ENCODE data around the gene S100A6.
A peak's percentile ranks its signal among the peaks of the same experiment; 100 is the strongest.
"Not testable (repeated sequence)": the region's sequence is repeated elsewhere in the genome, so short reads cannot be mapped to it uniquely, and the experiment has no call there.

Gene S100A6

GRCh38 chr1:153562021-153562420 lies 26.2 kb upstream of the S100A6 start:
- not testable (repeated sequence) for H3K27ac ChIP-seq (ENCODE audit: low read depth, low read length); H3K36me3 ChIP-seq (ENCODE audit: insufficient read depth, low read length); H3K4me3 ChIP-seq (ENCODE audit: low read depth in 1 of 2, low read length in 2 of 2); H3K9me3 ChIP-seq (ENCODE audit: low read length); H3K9ac ChIP-seq (ENCODE audit: low read length); H3K27me3 ChIP-seq (ENCODE audit: control insufficient read depth in 1 of 2, insufficient read depth in 2 of 2, low read length in 2 of 2)
- H3K4me1 ChIP-seq (ENCODE audit: insufficient read depth, low read length) = peaks cover 19% of the 10 kb centered on the region

GRCh38 chr1:153561466-153561985 lies 25.7 kb upstream of the S100A6 start:
- no peak overlapping the region for H3K4me3 ChIP-seq (ENCODE audit: low read depth in 1 of 2, low read length in 2 of 2)
- H3K36me3 ChIP-seq (ENCODE audit: insufficient read depth, low read length) = no peaks in the 10 kb centered on the region
- H3K9ac ChIP-seq (ENCODE audit: low read length) = no peak overlapping the region
- no peaks in the 10 kb centered on the region for H3K27me3 ChIP-seq (ENCODE audit: control insufficient read depth in 1 of 2, insufficient read depth in 2 of 2, low read length in 2 of 2)
- no peak overlapping the region for H3K27ac ChIP-seq (ENCODE audit: low read depth, low read length)
- no peaks in the 10 kb centered on the region for H3K9me3 ChIP-seq (ENCODE audit: low read length)
- peaks cover 14% of the 10 kb centered on the region for H3K4me1 ChIP-seq (ENCODE audit: insufficient read depth, low read length)

GRCh38 chr1:153560771-153561465 lies 25.1 kb upstream of the S100A6 start:
- Histone ChIP-seq H3K36me3 (ENCODE audit: insufficient read depth, low read length) (no peaks in the 10 kb centered on the region), H3K27ac (ENCODE audit: low read depth, low read length) (no peak overlapping the region), H3K9ac (ENCODE audit: low read length) (no peak overlapping the region), H3K4me1 (ENCODE audit: insufficient read depth, low read length) (peaks cover 8% of the 10 kb centered on the region), H3K4me3 (ENCODE audit: low read depth in 1 of 2, low read length in 2 of 2) (no peak overlapping the region), H3K27me3 (ENCODE audit: control insufficient read depth in 1 of 2, insufficient read depth in 2 of 2, low read length in 2 of 2) (no peaks in the 10 kb centered on the region), H3K9me3 (ENCODE audit: low read length) (no peaks in the 10 kb centered on the region)

DNA sequence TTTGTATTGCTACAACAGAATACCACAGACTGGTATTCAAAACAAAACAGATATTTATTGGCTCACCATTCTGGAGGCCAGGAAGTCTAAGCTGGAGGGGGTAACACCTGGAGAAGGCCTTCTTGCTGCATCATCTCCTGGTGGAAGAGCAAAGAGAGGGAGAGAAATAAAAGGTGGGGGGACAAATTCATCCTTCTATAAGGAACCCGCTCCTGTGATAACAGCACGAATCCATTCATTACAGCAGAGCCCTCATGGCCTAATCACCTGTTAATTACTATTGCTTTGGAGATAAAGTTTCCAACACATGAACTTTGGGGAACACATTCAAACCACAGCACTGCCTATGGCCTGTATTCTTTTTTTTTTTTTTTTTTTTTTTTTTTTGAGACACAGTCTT lies 24.4 kb upstream of the S100A6 start:
- Histone ChIP-seq H3K27ac (ENCODE audit: low read depth, low read length) (no peak overlapping the region), H3K9me3 (ENCODE audit: low read length) (no peaks in the 10 kb centered on the region), H3K27me3 (ENCODE audit: control insufficient read depth in 1 of 2, insufficient read depth in 2 of 2, low read length in 2 of 2) (no peaks in the 10 kb centered on the region), H3K4me3 (ENCODE audit: low read depth in 1 of 2, low read length in 2 of 2) (no peak overlapping the region), H3K4me1 (ENCODE audit: insufficient read depth, low read length) (peaks cover 1% of the 10 kb centered on the region), H3K9ac (ENCODE audit: low read length) (no peak overlapping the region), H3K36me3 (ENCODE audit: insufficient read depth, low read length) (no peaks in the 10 kb centered on the region)

- no peak overlapping the region for H3K27ac ChIP-seq (ENCODE audit: low read depth, low read length)
- H3K4me3 ChIP-seq (ENCODE audit: low read depth in 1 of 2, low read length in 2 of 2) = no peak overlapping the region
- H3K36me3 ChIP-seq (ENCODE audit: insufficient read depth, low read length) = no peaks in the 10 kb centered on the region
- H3K27me3 ChIP-seq (ENCODE audit: control insufficient read depth in 1 of 2, insufficient read depth in 2 of 2, low read length in 2 of 2) = no peaks in the 10 kb centered on the region
- no peak overlapping the region for H3K9ac ChIP-seq (ENCODE audit: low read length)
- peaks cover 14% of the 10 kb centered on the region for H3K4me1 ChIP-seq (ENCODE audit: insufficient read depth, low read length)
- no peaks in the 10 kb centered on the region for H3K9me3 ChIP-seq (ENCODE audit: low read length)
Observed at GRCh38 chr1:153557877-153558276, 22.1 kb upstream of the S100A6 start.

DNA sequence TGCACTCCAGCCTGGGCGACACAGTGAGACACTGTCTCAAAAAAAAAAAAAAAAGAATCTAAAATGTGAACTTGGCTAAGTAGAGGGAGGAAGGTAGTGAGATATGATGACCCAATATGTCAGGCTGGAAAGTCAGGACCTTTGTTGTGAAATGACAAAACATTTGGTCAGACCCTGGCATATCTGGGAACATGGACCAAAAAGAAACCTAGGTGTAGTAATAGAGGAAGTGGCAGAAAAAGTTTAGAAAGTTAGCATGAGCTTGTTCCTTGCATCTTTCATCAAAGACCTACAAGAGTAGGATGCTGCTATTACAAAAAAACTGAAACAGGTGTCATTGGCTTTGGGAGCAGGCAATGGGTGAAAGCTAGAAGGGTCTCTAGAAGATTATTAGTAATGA lies 20.6 kb upstream of the S100A6 start:
- Histone ChIP-seq H3K27me3 (ENCODE audit: control insufficient read depth in 1 of 2, insufficient read depth in 2 of 2, low read length in 2 of 2) (no peaks in the 10 kb centered on the region), H3K36me3 (ENCODE audit: insufficient read depth, low read length) (no peaks in the 10 kb centered on the region), H3K4me3 (ENCODE audit: low read depth in 1 of 2, low read length in 2 of 2) (no peak overlapping the region), H3K27ac (ENCODE audit: low read depth, low read length) (no peak overlapping the region), H3K9me3 (ENCODE audit: low read length) (no peaks in the 10 kb centered on the region), H3K4me1 (ENCODE audit: insufficient read depth, low read length) (peaks cover 14% of the 10 kb centered on the region), H3K9ac (ENCODE audit: low read length) (no peak overlapping the region)

DNA sequence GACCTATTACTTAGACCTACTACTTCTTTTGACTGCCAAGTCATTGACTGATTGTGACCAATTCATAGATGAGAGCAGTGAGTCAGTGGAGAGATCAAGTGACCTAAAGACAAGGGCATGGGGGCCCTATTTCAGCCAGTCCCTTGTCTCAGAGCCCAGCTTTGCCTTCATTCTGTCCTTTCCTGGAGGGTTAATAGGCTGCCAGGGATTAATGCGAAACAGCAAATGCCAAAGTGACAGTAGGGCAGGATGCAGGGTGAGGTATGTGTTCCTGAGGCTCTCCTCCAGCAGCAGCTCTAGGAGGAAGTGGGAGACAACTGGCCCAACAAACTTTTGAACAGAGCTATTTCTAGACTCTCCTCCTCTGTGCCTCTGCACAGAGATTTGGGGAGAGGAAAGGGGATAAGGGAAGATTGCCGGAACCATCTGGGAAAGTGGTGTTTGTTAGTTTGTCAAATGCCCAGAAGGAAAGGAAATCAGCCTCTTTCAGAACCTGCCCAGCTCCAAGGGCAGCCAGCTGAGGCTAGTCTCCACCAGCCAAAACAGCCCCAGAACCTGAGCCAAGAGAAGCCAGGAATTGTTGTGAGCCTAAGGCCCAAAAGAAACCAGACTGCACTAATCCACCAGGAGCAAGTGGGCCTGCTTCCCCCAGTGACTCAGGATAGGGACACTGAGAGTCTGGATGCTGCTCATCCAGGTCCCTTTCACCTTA lies 18.2 kb upstream of the S100A6 start:
- H3K9ac ChIP-seq (ENCODE audit: low read length) = no peak overlapping the region
- peaks cover 30% of the 10 kb centered on the region for H3K4me1 ChIP-seq (ENCODE audit: insufficient read depth, low read length)
- no peak overlapping the region for H3K27ac ChIP-seq (ENCODE audit: low read depth, low read length)
- no peak overlapping the region for H3K4me3 ChIP-seq (ENCODE audit: low read depth in 1 of 2, low read length in 2 of 2)
- no peaks in the 10 kb centered on the region for H3K36me3 ChIP-seq (ENCODE audit: insufficient read depth, low read length)
- no peaks in the 10 kb centered on the region for H3K9me3 ChIP-seq (ENCODE audit: low read length)
- H3K27me3 ChIP-seq (ENCODE audit: control insufficient read depth in 1 of 2, insufficient read depth in 2 of 2, low read length in 2 of 2) = no peaks in the 10 kb centered on the region

- H3K36me3 ChIP-seq (ENCODE audit: insufficient read depth, low read length) = no peaks in the 10 kb centered on the region
- no peak overlapping the region for H3K9ac ChIP-seq (ENCODE audit: low read length)
- no peak overlapping the region for H3K4me3 ChIP-seq (ENCODE audit: low read depth in 1 of 2, low read length in 2 of 2)
- no peak overlapping the region for H3K27ac ChIP-seq (ENCODE audit: low read depth, low read length)
- H3K4me1 ChIP-seq (ENCODE audit: insufficient read depth, low read length) = peaks cover 39% of the 10 kb centered on the region
- H3K27me3 ChIP-seq (ENCODE audit: control insufficient read depth in 1 of 2, insufficient read depth in 2 of 2, low read length in 2 of 2) = no peaks in the 10 kb centered on the region
- no peaks in the 10 kb centered on the region for H3K9me3 ChIP-seq (ENCODE audit: low read length)
Observed at GRCh38 chr1:153553096-153553495, 17.3 kb upstream of the S100A6 start.

DNA sequence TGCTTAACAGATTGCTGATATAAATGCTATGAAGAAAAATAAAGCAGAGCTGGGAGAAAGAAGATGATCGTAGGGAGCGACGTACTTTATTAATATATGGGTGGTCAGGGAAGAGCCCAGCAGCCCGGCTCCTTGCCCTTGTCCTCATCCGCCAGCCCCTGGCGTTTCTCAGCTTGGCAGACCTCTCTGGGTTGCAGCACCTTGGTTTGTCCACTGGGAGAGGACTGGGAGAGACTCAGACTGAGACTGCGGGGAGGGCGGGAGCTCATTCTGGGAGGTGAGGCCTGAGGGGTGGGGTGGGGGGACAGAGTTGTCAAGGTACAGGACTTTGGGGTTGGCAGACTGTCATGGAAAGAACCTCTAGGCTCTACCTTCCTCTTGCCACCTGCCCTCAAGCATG lies 16.5 kb upstream of the S100A6 start:
- Histone ChIP-seq H3K9ac (ENCODE audit: low read length) (no peak overlapping the region), H3K4me3 (ENCODE audit: low read depth in 1 of 2, low read length in 2 of 2) (no peak overlapping the region), H3K36me3 (ENCODE audit: insufficient read depth, low read length) (no peaks in the 10 kb centered on the region), H3K27me3 (ENCODE audit: control insufficient read depth in 1 of 2, insufficient read depth in 2 of 2, low read length in 2 of 2) (no peaks in the 10 kb centered on the region), H3K27ac (ENCODE audit: low read depth, low read length) (no peak overlapping the region), H3K4me1 (ENCODE audit: insufficient read depth, low read length) (peaks cover 46% of the 10 kb centered on the region), H3K9me3 (ENCODE audit: low read length) (no peaks in the 10 kb centered on the region)

DNA sequence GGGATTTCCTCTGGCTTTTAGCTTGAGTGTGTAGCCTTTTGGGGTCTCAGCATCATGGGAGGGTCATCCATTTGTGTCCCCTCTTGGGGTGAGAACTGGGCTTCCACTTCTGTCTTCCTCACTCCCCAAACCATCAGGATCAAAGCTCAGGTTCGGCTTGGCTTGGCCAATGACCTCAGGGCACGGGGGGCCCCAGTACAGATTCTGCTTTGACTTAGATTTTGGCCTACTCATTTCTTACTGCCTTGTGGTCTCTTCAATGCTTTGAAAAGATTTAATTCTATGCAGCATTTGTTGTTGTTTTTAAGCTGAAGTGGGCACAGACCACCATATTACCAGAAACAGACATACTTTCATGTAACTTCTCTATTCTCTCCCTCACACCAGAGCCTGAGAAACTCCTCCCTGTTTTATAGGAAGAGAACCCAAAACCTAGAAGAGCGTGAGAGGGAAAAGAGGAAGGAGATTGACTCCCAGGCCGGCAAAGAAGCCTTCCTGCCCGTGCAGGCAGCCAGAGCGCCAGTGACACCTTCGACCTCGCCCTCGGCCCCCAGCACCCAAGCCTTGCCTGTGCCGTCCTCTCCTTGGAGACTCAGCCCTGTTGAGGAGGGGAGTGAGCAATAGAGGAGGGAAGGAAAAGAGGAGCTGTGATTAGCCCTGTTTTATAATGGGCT lies 15.2 kb upstream of the S100A6 start:
- Histone ChIP-seq H3K36me3 (ENCODE audit: insufficient read depth, low read length) (no peaks in the 10 kb centered on the region), H3K9me3 (ENCODE audit: low read length) (no peaks in the 10 kb centered on the region), H3K4me1 (ENCODE audit: insufficient read depth, low read length) (peaks cover 59% of the 10 kb centered on the region), H3K9ac (ENCODE audit: low read length) (no peak overlapping the region), H3K27me3 (ENCODE audit: control insufficient read depth in 1 of 2, insufficient read depth in 2 of 2, low read length in 2 of 2) (no peaks in the 10 kb centered on the region), H3K4me3 (ENCODE audit: low read depth in 1 of 2, low read length in 2 of 2) (no peak overlapping the region), H3K27ac (ENCODE audit: low read depth, low read length) (peak overlapping the region; percentile 12)

DNA sequence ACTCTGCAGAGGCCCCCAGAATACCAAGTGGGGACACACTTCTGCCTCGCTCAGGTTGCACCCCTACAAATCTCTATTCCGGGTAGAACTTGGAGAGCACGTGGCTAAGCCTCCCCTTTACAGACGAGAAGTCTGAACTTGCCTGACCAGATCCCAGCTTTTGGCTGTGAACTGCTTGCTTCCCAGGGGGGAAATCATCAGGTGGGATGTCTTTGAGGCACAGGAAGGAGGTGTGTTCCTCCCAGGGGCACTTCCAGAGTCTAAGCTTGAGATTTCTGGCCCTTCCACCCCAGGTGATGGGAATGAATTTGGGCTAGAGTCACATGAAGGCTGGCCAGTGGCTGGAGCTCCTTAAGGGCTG lies 14.6 kb upstream of the S100A6 start:
- no peaks in the 10 kb centered on the region for H3K9me3 ChIP-seq (ENCODE audit: low read length)
- no peak overlapping the region for H3K9ac ChIP-seq (ENCODE audit: low read length)
- no peak overlapping the region for H3K27ac ChIP-seq (ENCODE audit: low read depth, low read length)
- H3K27me3 ChIP-seq (ENCODE audit: control insufficient read depth in 1 of 2, insufficient read depth in 2 of 2, low read length in 2 of 2) = no peaks in the 10 kb centered on the region
- H3K36me3 ChIP-seq (ENCODE audit: insufficient read depth, low read length) = no peaks in the 10 kb centered on the region
- H3K4me1 ChIP-seq (ENCODE audit: insufficient read depth, low read length) = peaks cover 65% of the 10 kb centered on the region
- no peak overlapping the region for H3K4me3 ChIP-seq (ENCODE audit: low read depth in 1 of 2, low read length in 2 of 2)
